K562 (cell line): ENCODE results near the gene SBNO1. TPM values are rescaled to one million over a fixed set of nuclear protein-coding genes. Genes with fewer than 3 reads are reported as not detected.

ENCODE experiments used
- ATAC-seq: fragments of 200-7000 bp; cut with Tn5 transposase; 3 replicates; pipeline ENCODE4 v1.9.1; 2020; ENCODE audit warnings: moderate library complexity
- BruUV-seq: library from RNA; stranded (reverse); fragments of 400-500 nt; replicated peaks from 2 replicates; lab custom pipeline; 2021; lab: Mats Ljungman, UMichigan
- CTCF ChIA-PET: fragments of 300-600 bp; formaldehyde crosslinking; extraction: SDS; loops from one replicate; lab custom pipeline; 2021; ENCODE audit warnings: low intra/inter-chr PET ratio; lab: Yijun Ruan, JAX
- POLR2A ChIA-PET: fragments of 300-600, 350-650 bp; sonication (Branson Sonifier 250); formaldehyde crosslinking; extraction: SDS; loops from one replicate; lab custom pipeline; 2021; ENCODE audit warnings: antibody characterized with exemption, inconsistent platforms; lab: Yijun Ruan, JAX
- DNase-seq, 4 experiments: peaks; one replicate each; pipeline versions ENCODE4 v3.0.0 to v3.0.0-alpha.2; 2011 to 2018; ENCODE audit warnings: low spot score in 3 of 4, mixed read lengths in 3 of 4; ENCODE audit errors: extremely low read depth in 1 of 4
- FAIRE-seq: peaks from 2 replicates; lab custom pipeline; 2011; peaks lifted over from hg19 to GRCh38; lab: Jason Lieb, UNC
- H2AFZ ChIP-seq: 2 replicates; pipeline ENCODE4 v1.6.0; 2011; ENCODE audit warnings: low read depth, low read length, control low read depth, inconsistent platforms
- H3K27ac ChIP-seq: fragments of 200-600 bp; 3 replicates; pipeline ENCODE4 v1.8.0; 2011; ENCODE audit warnings: low read depth, mild to moderate bottlenecking, control low read depth, inconsistent platforms, low read length, moderate library complexity, mixed read lengths; ENCODE audit errors: extremely low read depth
- H3K27me3 ChIP-seq, 2 experiments: fragments of 300-600 bp in 1 of 2; 2 replicates in 1 of 2; 3 replicates in 1 of 2; pipeline versions ENCODE4 v1.6.0 to v1.8.0; 2011; ENCODE audit warnings: inconsistent platforms in 2 of 2, low read length in 2 of 2, mild to moderate bottlenecking in 1 of 2, mixed read lengths in 1 of 2, moderate library complexity in 1 of 2; ENCODE audit not compliant: control insufficient read depth in 2 of 2, insufficient read depth in 2 of 2
- H3K36me3 ChIP-seq: fragments of 300-600 bp; 3 replicates; pipeline ENCODE4 v1.8.0; 2011; ENCODE audit warnings: mild to moderate bottlenecking, low read length, inconsistent platforms; ENCODE audit not compliant: control insufficient read depth, insufficient read depth
- H3K4me1 ChIP-seq, 2 experiments: fragments of 200-600 bp in 1 of 2; replicated peaks in 1 of 2; 2 replicates in 1 of 2; 3 replicates in 1 of 2; pipeline versions ENCODE4 v1.5.1 to v1.8.0; 2011; ENCODE audit warnings: inconsistent platforms in 2 of 2, low read length in 2 of 2, mild to moderate bottlenecking in 1 of 2, mixed read lengths in 1 of 2, moderate library complexity in 1 of 2; ENCODE audit not compliant: control insufficient read depth in 2 of 2, insufficient read depth in 2 of 2
- H3K4me2 ChIP-seq: 2 replicates; pipeline ENCODE4 v1.6.1; 2011; ENCODE audit warnings: low read length, control low read depth, inconsistent platforms, mixed read lengths; ENCODE audit not compliant: insufficient read depth
- H3K4me3 ChIP-seq: fragments of 200-600 bp; sonication (generic), shearing (Covaris generic); 2 replicates; pipeline ENCODE4 v1.5.1; 2016; ENCODE audit warnings: control low read depth, inconsistent platforms
- H3K79me2 ChIP-seq: fragments of 200-600 bp; 3 replicates; pipeline ENCODE4 v1.8.0; 2011; ENCODE audit warnings: low read length, inconsistent platforms; ENCODE audit not compliant: control insufficient read depth, insufficient read depth
- H3K9ac ChIP-seq, 2 experiments: 2 replicates each; pipeline versions ENCODE4 v1.6.0 to v1.6.1; 2011; ENCODE audit warnings: low read depth in 2 of 2, low read length in 2 of 2, control low read depth in 1 of 2, inconsistent platforms in 1 of 2, mild to moderate bottlenecking in 1 of 2, mixed read lengths in 1 of 2; ENCODE audit not compliant: insufficient read depth in 1 of 2
- H3K9me1 ChIP-seq: one replicate; pipeline ENCODE4 v1.6.0; 2011; ENCODE audit warnings: inconsistent platforms, mild to moderate bottlenecking, low read length, moderate library complexity; ENCODE audit not compliant: control insufficient read depth, insufficient read depth
- H3K9me3 ChIP-seq: replicated peaks from 2 replicates; pipeline ENCODE4 v1.5.1; 2011; ENCODE audit warnings: low read depth, low read length, inconsistent platforms; ENCODE audit not compliant: control insufficient read depth, insufficient read depth
- H4K20me1 ChIP-seq: replicated peaks from 2 replicates; pipeline ENCODE4 v1.6.1; 2011; ENCODE audit warnings: low read length, inconsistent platforms, mixed read lengths; ENCODE audit not compliant: control insufficient read depth, insufficient read depth
- MBD2 ChIP-seq: sonication (generic); IDR thresholded peaks from 2 replicates; pipeline ENCODE4 v1.6.1; 2016; ENCODE audit warnings: low read depth, borderline replicate concordance
- NCOA2 ChIP-seq, 2 experiments: fragments of 450-650 bp; IDR thresholded peaks; 2 replicates each; pipeline ENCODE4 v1.6.1; 2018; ENCODE audit warnings: mild to moderate bottlenecking in 2 of 2, moderate library complexity in 1 of 2; ENCODE audit not compliant: partially characterized antibody in 2 of 2
- SLC30A9 ChIP-seq: fragments of 250-450 bp; sonication (Bioruptor Pico); IDR thresholded peaks from 2 replicates; pipeline ENCODE4 v1.8.0; 2022; ENCODE audit warnings: mild to moderate bottlenecking, moderate library complexity
- YBX1 ChIP-seq: fragments of 450-650 bp; IDR thresholded peaks from 2 replicates; pipeline ENCODE4 v1.7.1; 2016; ENCODE audit warnings: mild to moderate bottlenecking
- ZBTB8A ChIP-seq: fragments of 450-650 bp; IDR thresholded peaks from 2 replicates; pipeline ENCODE4 v1.6.1; 2018; ENCODE audit warnings: mild to moderate bottlenecking, moderate library complexity; ENCODE audit not compliant: partially characterized antibody
- ZNF165 ChIP-seq: fragments of 250-450 bp; sonication (Bioruptor Pico); IDR thresholded peaks from 2 replicates; pipeline ENCODE4 v1.4.0; 2020; ENCODE audit warnings: borderline replicate concordance
- WGBS: fragments of 100-300 bp; shearing (Covaris generic); methylation state at CpG from one replicate; pipeline ENCODE4 v1.1.6; 2016; ENCODE audit warnings: low coverage, mixed read lengths; ENCODE audit not compliant: insufficient coverage; ENCODE audit errors: missing lambda C conversion rate; 5-methylcytosine and 5-hydroxymethylcytosine counted together
- in situ Hi-C: fragments of 300-500 bp; cut with MboI; formaldehyde crosslinking; loops from 4 replicates; pipeline ENCODE4 v1.15.0; 2018; ENCODE audit warnings: inconsistent platforms, mixed read lengths
- intact Hi-C: fragments of 100-400 bp; cut with micrococcal nuclease; formaldehyde crosslinking; loops from 2 replicates; pipeline ENCODE4 v1.14.2; 2022
- polyA plus RNA-seq, 8 experiments: library from polyadenylated mRNA; depleted of rRNA in 4 of 8; stranded (reverse) in 5 of 8; unstranded in 3 of 8; fragments of >200 nt; fragmentation: Nextera tagmentation in 2 of 8; fragmentation: Illumina TruSeq in 1 of 8; extraction: Ambion mirVana in 2 of 8; extraction: Trizol in 1 of 8; gene quantifications; 2 replicates each; pipeline versions ENCODE4 v1.2.1 to v1.2.3, GENCODE V29; 2011 to 2014; ENCODE audit warnings: inconsistent platforms in 1 of 8, missing spikeins in 1 of 8
- total RNA-seq, 7 experiments: library from RNA; depleted of rRNA in 6 of 7; stranded (reverse); fragments of >200 nt in 6 of 7; fragmentation: Illumina TruSeq in 2 of 7; extraction: Trizol in 2 of 7; gene quantifications; 2 replicates each; pipeline versions ENCODE4 v1.2.1 to v1.2.3, GENCODE V29; 2011 to 2021; ENCODE audit warnings: low replicate concordance in 1 of 7
- TF ChIP-seq, protein P1 (sequence below): IDR thresholded peaks from 3 replicates; pipeline ENCODE4 v1.6.1; 2011; ENCODE audit warnings: borderline replicate concordance, mild to moderate bottlenecking, moderate library complexity; ENCODE audit not compliant: insufficient read length; ENCODE audit errors: extremely low read depth
- TF ChIP-seq, protein P2 (sequence below): fragments of 200-800 bp; sonication (Bioruptor generic); IDR thresholded peaks from 2 replicates; pipeline ENCODE4 v1.6.1; 2017; ENCODE audit warnings: missing genetic modification characterization, missing compliant biosample characterization

Gene SBNO1
- total and polyA plus RNA-seq, 9 of the 15 experiments (the other 6 are each of a cell fraction or from before 2014, with no cell fraction given), result 14.9 to 77.1 (median 35.9) TPM

DNA sequence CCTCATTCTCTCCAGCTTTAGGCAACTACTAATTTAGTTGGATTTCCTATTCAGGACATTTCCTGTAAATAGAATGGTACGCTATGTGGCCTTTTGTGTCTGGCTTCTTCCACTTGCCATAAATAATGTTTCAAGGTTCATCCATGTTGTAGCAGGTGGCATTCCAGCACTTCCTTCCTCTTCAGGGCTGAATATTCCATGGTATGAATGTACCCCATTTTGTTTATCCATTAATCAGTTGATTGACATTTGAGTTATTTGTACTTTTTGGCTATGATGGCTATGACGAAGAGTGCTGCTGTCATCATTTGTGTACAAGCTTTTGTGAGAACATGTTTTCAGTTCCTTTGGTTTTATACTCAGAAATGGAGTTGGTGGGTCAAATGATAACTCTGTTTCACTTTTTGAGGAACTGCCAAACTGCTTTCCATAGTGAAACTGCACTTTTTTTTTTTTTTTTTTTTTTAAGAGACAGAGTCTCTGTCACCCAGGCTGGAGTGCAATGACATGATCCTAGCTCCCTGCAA lies 86.5 kb downstream of the SBNO1 start (continued):
- TF ChIP-seq NCOA2 (IDR thresholded peaks at IDR 0.05; ENCODE audit: partially characterized antibody in 2 of 2), result no peak
- TF ChIP-seq, all 486 proteins: peak for 7

DNA sequence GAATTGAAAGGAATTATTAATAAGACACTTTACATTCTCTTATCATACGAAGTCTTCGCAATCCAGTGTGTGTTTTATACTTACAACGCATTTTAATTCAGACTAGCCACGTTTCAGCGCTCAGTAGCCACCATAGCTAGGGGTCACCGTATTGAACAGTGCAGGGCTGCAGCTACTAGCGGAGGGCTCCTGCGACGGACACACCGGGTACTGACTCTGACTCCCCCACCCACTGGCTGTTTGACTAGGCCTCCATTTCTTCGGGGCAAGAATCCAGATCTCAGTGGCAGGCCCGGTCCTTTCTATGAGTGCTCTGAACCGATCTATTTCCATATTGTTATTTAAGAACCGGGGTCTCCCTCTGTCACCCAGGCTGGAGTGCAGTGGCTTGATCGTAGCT lies 91.5 kb downstream of the SBNO1 start:
- H3K27ac ChIP-seq, result no peak overlapping the region
- POLR2A ChIA-PET, result interaction anchor here (0.6 to 1.7 kb wide), 3 partner anchors 18 to 329 kb away, joined by 3 read pairs; partner anchors contain the start of gene MPHOSPH9

More for the DNA sequence above, 91.5 kb downstream of the SBNO1 start:
- Histone ChIP-seq H3K36me3 (no peaks in the 10 kb centered on the region), H2AFZ (no peak overlapping the region), H3K9me3 (no peaks in the 10 kb centered on the region), H3K9ac (0 out of 4 replicates have a peak overlapping the region, but pooled peaks of 1 of the 2 experiments have one; percentile 4), H3K4me1 (peaks cover 6 to 28% of the 10 kb centered on the region in 2 experiments; a peak in 2 of 5 replicates), H4K20me1 (no peaks in the 10 kb centered on the region), H3K79me2 (peaks cover 22% of the 10 kb centered on the region), H3K27me3 (no peaks in the 10 kb centered on the region), H3K4me3 (no peak overlapping the region), H3K9me1 (no peaks in the 10 kb centered on the region), H3K4me2 (no peak overlapping the region)
- TF ChIP-seq, protein P1, sequence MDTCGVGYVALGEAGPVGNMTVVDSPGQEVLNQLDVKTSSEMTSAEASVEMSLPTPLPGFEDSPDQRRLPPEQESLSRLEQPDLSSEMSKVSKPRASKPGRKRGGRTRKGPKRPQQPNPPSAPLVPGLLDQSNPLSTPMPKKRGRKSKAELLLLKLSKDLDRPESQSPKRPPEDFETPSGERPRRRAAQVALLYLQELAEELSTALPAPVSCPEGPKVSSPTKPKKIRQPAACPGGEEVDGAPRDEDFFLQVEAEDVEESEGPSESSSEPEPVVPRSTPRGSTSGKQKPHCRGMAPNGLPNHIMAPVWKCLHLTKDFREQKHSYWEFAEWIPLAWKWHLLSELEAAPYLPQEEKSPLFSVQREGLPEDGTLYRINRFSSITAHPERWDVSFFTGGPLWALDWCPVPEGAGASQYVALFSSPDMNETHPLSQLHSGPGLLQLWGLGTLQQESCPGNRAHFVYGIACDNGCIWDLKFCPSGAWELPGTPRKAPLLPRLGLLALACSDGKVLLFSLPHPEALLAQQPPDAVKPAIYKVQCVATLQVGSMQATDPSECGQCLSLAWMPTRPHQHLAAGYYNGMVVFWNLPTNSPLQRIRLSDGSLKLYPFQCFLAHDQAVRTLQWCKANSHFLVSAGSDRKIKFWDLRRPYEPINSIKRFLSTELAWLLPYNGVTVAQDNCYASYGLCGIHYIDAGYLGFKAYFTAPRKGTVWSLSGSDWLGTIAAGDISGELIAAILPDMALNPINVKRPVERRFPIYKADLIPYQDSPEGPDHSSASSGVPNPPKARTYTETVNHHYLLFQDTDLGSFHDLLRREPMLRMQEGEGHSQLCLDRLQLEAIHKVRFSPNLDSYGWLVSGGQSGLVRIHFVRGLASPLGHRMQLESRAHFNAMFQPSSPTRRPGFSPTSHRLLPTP, result no peak
- TF ChIP-seq ZNF165 (no peak), ZBTB8A (no peak), SLC30A9 (CRISPR knock-in tag) (0 out of 2 replicates have a peak, but pooled peaks have one; percentile 55), MBD2 (no peak), YBX1 (no peak)
- TF ChIP-seq, protein P2, sequence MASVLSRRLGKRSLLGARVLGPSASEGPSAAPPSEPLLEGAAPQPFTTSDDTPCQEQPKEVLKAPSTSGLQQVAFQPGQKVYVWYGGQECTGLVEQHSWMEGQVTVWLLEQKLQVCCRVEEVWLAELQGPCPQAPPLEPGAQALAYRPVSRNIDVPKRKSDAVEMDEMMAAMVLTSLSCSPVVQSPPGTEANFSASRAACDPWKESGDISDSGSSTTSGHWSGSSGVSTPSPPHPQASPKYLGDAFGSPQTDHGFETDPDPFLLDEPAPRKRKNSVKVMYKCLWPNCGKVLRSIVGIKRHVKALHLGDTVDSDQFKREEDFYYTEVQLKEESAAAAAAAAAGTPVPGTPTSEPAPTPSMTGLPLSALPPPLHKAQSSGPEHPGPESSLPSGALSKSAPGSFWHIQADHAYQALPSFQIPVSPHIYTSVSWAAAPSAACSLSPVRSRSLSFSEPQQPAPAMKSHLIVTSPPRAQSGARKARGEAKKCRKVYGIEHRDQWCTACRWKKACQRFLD (CRISPR knock-in tag), result no peak
- DNase-seq (no peak), FAIRE-seq (no peak), ATAC-seq (no peak)
- in situ Hi-C loops (no loop called here), intact Hi-C loops (no loop called here)
- BruUV-seq, result no TSS peak
- CTCF ChIA-PET, result no interaction called here
- WGBS, result 83% methylated on average over 15 of the region's 15 CpGs
